HEK293 (cell line): Measurements from ENCODE around the gene ZCCHC10.

Experiments
- EGR2 ChIP-seq: fragments of 450-650 bp; formaldehyde crosslinking; IDR thresholded peaks from 2 replicates; pipeline ENCODE4 v1.5.1; 2016; ENCODE audit warnings: low read depth, missing biosample characterization, missing genetic modification characterization
- ELK4 ChIP-seq: IDR thresholded peaks from 2 replicates; pipeline ENCODE4 v1.6.1; 2011; ENCODE audit warnings: mild to moderate bottlenecking, low read depth, low read length, borderline replicate concordance
- IKZF3 ChIP-seq: fragments of 450-650 bp; IDR thresholded peaks from 2 replicates; pipeline ENCODE4 v1.5.0; 2018; ENCODE audit warnings: missing biosample characterization, mild to moderate bottlenecking, missing genetic modification characterization, moderate library complexity
- KLF1 ChIP-seq: fragments of 450-650 bp; formaldehyde crosslinking; IDR thresholded peaks from 2 replicates; pipeline ENCODE4 v1.5.1; 2016; ENCODE audit warnings: missing biosample characterization, missing genetic modification characterization
- KLF10 ChIP-seq: fragments of 450-650 bp; IDR thresholded peaks from 2 replicates; pipeline ENCODE4 v1.5.1; 2018; ENCODE audit warnings: missing biosample characterization, mild to moderate bottlenecking, missing genetic modification characterization
- OSR2 ChIP-seq: fragments of 450-650 bp; formaldehyde crosslinking; IDR thresholded peaks from 2 replicates; pipeline ENCODE4 v1.5.1; 2016; ENCODE audit warnings: missing biosample characterization, missing genetic modification characterization
- PRDM6 ChIP-seq: fragments of 450-650 bp; formaldehyde crosslinking; IDR thresholded peaks from 2 replicates; pipeline ENCODE4 v1.5.1; 2017; ENCODE audit warnings: missing biosample characterization, missing genetic modification characterization
- SP7 ChIP-seq: fragments of 450-650 bp; formaldehyde crosslinking; IDR thresholded peaks from 2 replicates; pipeline ENCODE4 v1.5.1; 2016; ENCODE audit warnings: missing biosample characterization, missing genetic modification characterization
- YY2 ChIP-seq: fragments of 450-650 bp; formaldehyde crosslinking; IDR thresholded peaks from 2 replicates; pipeline ENCODE4 v1.5.1; 2016; ENCODE audit warnings: missing biosample characterization, missing genetic modification characterization
- ZBTB1 ChIP-seq: fragments of 450-650 bp; formaldehyde crosslinking; IDR thresholded peaks from 2 replicates; pipeline ENCODE4 v1.5.1; 2016; ENCODE audit warnings: missing biosample characterization, missing genetic modification characterization
- ZBTB17 ChIP-seq: fragments of 450-650 bp; formaldehyde crosslinking; IDR thresholded peaks from 2 replicates; pipeline ENCODE4 v1.5.1; 2016; ENCODE audit warnings: missing biosample characterization, missing genetic modification characterization
- ZBTB48 ChIP-seq: fragments of 450-650 bp; formaldehyde crosslinking; IDR thresholded peaks from 2 replicates; pipeline ENCODE4 v1.5.1; 2016; ENCODE audit warnings: missing biosample characterization, missing genetic modification characterization
- ZBTB7A ChIP-seq: fragments of 450-650 bp; formaldehyde crosslinking; IDR thresholded peaks from 2 replicates; pipeline ENCODE4 v1.5.1; 2016; ENCODE audit warnings: low read depth, missing biosample characterization, missing genetic modification characterization
- ZFP37 ChIP-seq: fragments of 450-650 bp; formaldehyde crosslinking; IDR thresholded peaks from 2 replicates; pipeline ENCODE4 v1.5.1; 2016; ENCODE audit warnings: missing biosample characterization, missing genetic modification characterization
- ZNF10 ChIP-seq: fragments of 450-650 bp; formaldehyde crosslinking; IDR thresholded peaks from 2 replicates; pipeline ENCODE4 v1.5.1; 2017; ENCODE audit warnings: missing biosample characterization, missing genetic modification characterization
- ZNF140 ChIP-seq: fragments of 450-650 bp; formaldehyde crosslinking; IDR thresholded peaks from 2 replicates; pipeline ENCODE4 v1.5.1; 2016; ENCODE audit warnings: missing biosample characterization, missing genetic modification characterization
- ZNF148 ChIP-seq: fragments of 450-650 bp; formaldehyde crosslinking; IDR thresholded peaks from 2 replicates; pipeline ENCODE4 v1.5.0; 2017; ENCODE audit warnings: missing biosample characterization, missing genetic modification characterization, borderline replicate concordance
- ZNF324 ChIP-seq: fragments of 450-650 bp; formaldehyde crosslinking; IDR thresholded peaks from 2 replicates; pipeline ENCODE4 v1.5.1; 2016; ENCODE audit warnings: missing biosample characterization, missing genetic modification characterization
- ZNF335 ChIP-seq: fragments of 450-650 bp; formaldehyde crosslinking; conservative IDR thresholded peaks from 2 replicates; pipeline ENCODE4 v1.5.1; 2016; ENCODE audit warnings: missing biosample characterization, missing genetic modification characterization
- ZNF48 ChIP-seq: fragments of 450-650 bp; formaldehyde crosslinking; IDR thresholded peaks from 2 replicates; pipeline ENCODE4 v1.5.1; 2016; ENCODE audit warnings: missing biosample characterization, missing genetic modification characterization
- ZNF514 ChIP-seq: fragments of 450-650 bp; formaldehyde crosslinking; IDR thresholded peaks from 2 replicates; pipeline ENCODE4 v1.5.1; 2016; ENCODE audit warnings: missing biosample characterization, missing genetic modification characterization
- ZNF530 ChIP-seq: fragments of 450-650 bp; formaldehyde crosslinking; IDR thresholded peaks from 2 replicates; pipeline ENCODE4 v1.5.1; 2016; ENCODE audit warnings: low read depth, missing biosample characterization, missing genetic modification characterization
- ZNF560 ChIP-seq: fragments of 450-650 bp; formaldehyde crosslinking; IDR thresholded peaks from 2 replicates; pipeline ENCODE4 v1.5.1; 2017; ENCODE audit warnings: missing biosample characterization, missing genetic modification characterization, borderline replicate concordance
- ZNF626 ChIP-seq: fragments of 450-650 bp; sonication (Bioruptor Pico); formaldehyde crosslinking; IDR thresholded peaks from 2 replicates; pipeline ENCODE4 v1.5.1; 2018; ENCODE audit warnings: missing biosample characterization, missing genetic modification characterization, inconsistent platforms
- ZNF660 ChIP-seq: fragments of 450-650 bp; IDR thresholded peaks from 2 replicates; pipeline ENCODE4 v1.5.1; 2018; ENCODE audit warnings: missing biosample characterization, mild to moderate bottlenecking, missing genetic modification characterization
- ZNF664 ChIP-seq: fragments of 450-650 bp; formaldehyde crosslinking; IDR thresholded peaks from 2 replicates; pipeline ENCODE4 v1.5.1; 2016; ENCODE audit warnings: missing biosample characterization, missing genetic modification characterization
- ZNF670 ChIP-seq: fragments of 450-650 bp; formaldehyde crosslinking; IDR thresholded peaks from 2 replicates; pipeline ENCODE4 v1.5.1; 2016; ENCODE audit warnings: missing biosample characterization, missing genetic modification characterization, low read depth
- ZNF701 ChIP-seq: fragments of 450-650 bp; formaldehyde crosslinking; IDR thresholded peaks from 2 replicates; pipeline ENCODE4 v1.5.1; 2016; ENCODE audit warnings: missing biosample characterization, missing genetic modification characterization
- ZNF707 ChIP-seq: fragments of 450-650 bp; formaldehyde crosslinking; IDR thresholded peaks from 2 replicates; pipeline ENCODE4 v1.5.1; 2016; ENCODE audit warnings: missing biosample characterization, missing genetic modification characterization
- ZNF792 ChIP-seq: fragments of 450-650 bp; formaldehyde crosslinking; IDR thresholded peaks from 2 replicates; pipeline ENCODE4 v1.5.1; 2016; ENCODE audit warnings: missing biosample characterization, missing genetic modification characterization
- ZNF830 ChIP-seq: fragments of 450-650 bp; IDR thresholded peaks from 2 replicates; pipeline ENCODE4 v1.5.0; 2018; ENCODE audit warnings: missing biosample characterization, missing genetic modification characterization, low read depth, mild to moderate bottlenecking, moderate library complexity
- ZNF837 ChIP-seq: fragments of 450-650 bp; formaldehyde crosslinking; IDR thresholded peaks from 2 replicates; pipeline ENCODE4 v1.5.1; 2016; ENCODE audit warnings: missing biosample characterization, missing genetic modification characterization
- ZSCAN18 ChIP-seq: fragments of 450-650 bp; formaldehyde crosslinking; IDR thresholded peaks from 2 replicates; pipeline ENCODE4 v1.5.1; 2016; ENCODE audit warnings: missing biosample characterization, missing genetic modification characterization
- ZSCAN4 ChIP-seq: fragments of 450-650 bp; formaldehyde crosslinking; IDR thresholded peaks from 2 replicates; pipeline ENCODE4 v1.5.1; 2017; ENCODE audit warnings: missing biosample characterization, missing genetic modification characterization

Gene ZCCHC10

GRCh38 chr5:132962429-132963021 lies 63.8 kb downstream of the ZCCHC10 start (continued):
- TF ChIP-seq ZNF837 (no peak), OSR2 (tag by site-specific recombination) (no peak), ZNF10 (no peak), ZNF324 (no peak), ZNF560 (tag by site-specific recombination) (no peak), ZNF514 (tag by site-specific recombination) (no peak), KLF1 (tag by site-specific recombination) (no peak), ZFP37 (no peak), ZNF701 (tag by site-specific recombination) (no peak), ZNF792 (tag by site-specific recombination) (no peak), SP7 (no peak), ELK4 (no peak), ZSCAN18 (no peak), ZNF140 (no peak), ZBTB17 (tag by site-specific recombination) (peak; percentile 85), ZNF148 (tag by site-specific recombination) (no peak), ZNF335 (tag by site-specific recombination) (peak; percentile 93), PRDM6 (tag by site-specific recombination) (no peak), ZNF530 (tag by site-specific recombination) (no peak), ZNF830 (no peak), ZNF626 (tag by site-specific recombination) (no peak), YY2 (tag by site-specific recombination) (no peak), ZBTB7A (no peak), KLF10 (tag by site-specific recombination) (peak; percentile 79), ZNF664 (tag by site-specific recombination) (no peak), ZBTB48 (tag by site-specific recombination) (no peak), ZNF48 (tag by site-specific recombination) (no peak), EGR2 (tag by site-specific recombination) (peak; percentile 97), IKZF3 (tag by site-specific recombination) (peak; percentile 79), ZNF670 (tag by site-specific recombination) (no peak), ZNF660 (tag by site-specific recombination) (no peak), ZNF707 (tag by site-specific recombination) (no peak), ZBTB1 (tag by site-specific recombination) (peak; percentile 41; the same call in 1 of the 2 replicates), ZSCAN4 (tag by site-specific recombination) (no peak)
